GM21786 (cell line): Measurements from ENCODE around the gene FEM1C.
A peak's percentile ranks its signal among the peaks of the same experiment; 100 is the strongest.

ENCODE experiments used
- ATAC-seq: cut with Tn5 transposase; IDR thresholded peaks from one replicate; pipeline ENCODE4 v1.9.1; 2021; ENCODE audit not compliant: unreplicated experiment

Gene FEM1C

DNA sequence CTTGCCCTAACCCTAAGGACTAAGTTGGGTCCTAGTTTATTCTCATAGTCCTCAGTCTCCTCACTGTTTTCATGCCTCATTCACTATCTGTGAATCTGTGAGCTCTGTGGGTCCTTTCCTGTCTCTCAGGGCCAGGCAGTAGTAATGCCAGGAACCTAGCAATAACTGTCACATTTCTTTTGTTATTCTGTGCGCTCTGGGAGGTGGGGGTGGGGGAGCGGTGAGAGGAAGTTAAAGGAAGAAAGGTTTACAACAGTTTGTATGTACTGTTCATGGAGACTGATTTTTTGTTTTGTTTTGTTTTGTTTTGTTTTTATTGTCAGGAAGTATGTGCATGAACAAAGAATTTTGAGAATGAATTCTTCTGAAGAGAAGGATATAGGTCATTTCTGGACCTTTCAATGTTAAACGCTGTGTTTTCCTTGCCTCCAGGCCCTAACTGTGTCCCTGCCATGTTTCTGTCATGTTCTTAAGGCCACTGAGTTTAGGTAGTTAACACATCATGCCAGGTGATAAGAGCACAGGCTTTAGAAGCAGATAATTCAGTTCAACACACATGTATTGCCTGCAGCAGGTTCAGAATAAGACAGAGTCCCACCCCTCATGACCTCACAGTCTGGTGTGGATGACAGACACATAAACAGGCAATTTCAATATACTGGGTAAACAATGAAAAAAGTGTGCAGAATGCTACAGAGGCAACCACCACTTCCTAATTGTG lies 13.3 kb upstream of the FEM1C start:
- ATAC-seq = no peak

DNA sequence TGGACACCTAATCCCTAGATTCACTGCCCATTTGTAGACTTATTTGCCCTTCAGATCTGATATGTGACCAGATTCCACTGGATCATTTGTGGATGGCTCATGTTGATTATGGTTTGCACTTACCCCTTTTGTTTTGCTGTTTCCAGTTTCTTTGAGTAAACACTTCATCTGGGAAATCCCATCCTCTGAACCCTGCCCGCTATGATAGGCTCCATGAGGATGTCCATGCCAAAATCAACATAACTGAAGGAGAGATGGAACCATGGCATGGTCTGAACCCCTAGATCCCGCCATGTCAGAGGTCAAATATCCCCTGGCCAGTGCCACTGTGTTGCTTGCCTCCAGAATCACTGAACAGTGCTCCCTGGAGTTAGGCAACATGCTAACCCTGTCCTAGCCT lies 11.7 kb upstream of the FEM1C start:
- ATAC-seq = no peak

GRCh38 chr5:115555084-115555633 lies 10.6 kb upstream of the FEM1C start:
- ATAC-seq = no peak

- ATAC-seq = no peak
These were observed 8.5 kb upstream of the FEM1C start for GRCh38 chr5:115553082-115553481.

- ATAC-seq = no peak
These were observed 6.8 kb upstream of the FEM1C start for GRCh38 chr5:115551415-115551814.

DNA sequence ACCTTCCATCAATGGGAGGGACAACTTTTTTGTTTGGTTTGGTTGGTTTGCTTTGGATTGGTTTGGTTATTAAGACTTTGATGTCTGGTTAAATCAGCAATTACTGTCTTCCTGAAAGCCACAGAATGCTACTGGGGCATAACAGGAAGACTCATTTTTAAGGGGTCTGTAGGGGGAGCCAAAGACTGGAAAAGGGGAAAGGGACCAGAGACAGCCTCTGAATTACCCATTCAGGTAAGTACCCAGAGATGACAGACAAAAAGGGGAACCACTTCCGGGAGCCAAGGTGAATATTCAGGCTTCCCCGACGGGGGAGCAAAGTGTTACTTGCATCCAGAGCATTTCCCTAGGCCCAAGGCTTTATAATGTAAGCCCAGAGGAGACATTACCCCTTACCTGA lies 4.6 kb upstream of the FEM1C start:
- ATAC-seq = peak; percentile 23

DNA sequence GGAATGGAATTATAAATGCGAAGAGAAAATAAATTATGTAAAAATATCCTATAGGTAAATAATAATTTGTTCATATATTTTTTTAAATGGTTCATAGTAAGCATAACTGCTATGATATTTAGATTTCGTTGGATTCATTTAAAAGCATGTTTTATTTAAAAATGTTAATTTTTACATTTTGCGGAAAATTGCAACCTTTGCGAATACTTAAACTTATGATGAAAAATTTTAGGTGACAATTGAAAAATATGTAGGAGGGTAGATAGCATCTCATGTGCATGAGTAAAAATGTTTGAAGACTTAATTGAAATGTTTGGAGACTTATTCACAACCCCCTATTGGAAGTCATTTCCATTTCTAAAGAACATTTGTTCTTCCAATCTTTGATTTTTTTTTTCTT lies 4.1 kb upstream of the FEM1C start:
- ATAC-seq = no peak

DNA sequence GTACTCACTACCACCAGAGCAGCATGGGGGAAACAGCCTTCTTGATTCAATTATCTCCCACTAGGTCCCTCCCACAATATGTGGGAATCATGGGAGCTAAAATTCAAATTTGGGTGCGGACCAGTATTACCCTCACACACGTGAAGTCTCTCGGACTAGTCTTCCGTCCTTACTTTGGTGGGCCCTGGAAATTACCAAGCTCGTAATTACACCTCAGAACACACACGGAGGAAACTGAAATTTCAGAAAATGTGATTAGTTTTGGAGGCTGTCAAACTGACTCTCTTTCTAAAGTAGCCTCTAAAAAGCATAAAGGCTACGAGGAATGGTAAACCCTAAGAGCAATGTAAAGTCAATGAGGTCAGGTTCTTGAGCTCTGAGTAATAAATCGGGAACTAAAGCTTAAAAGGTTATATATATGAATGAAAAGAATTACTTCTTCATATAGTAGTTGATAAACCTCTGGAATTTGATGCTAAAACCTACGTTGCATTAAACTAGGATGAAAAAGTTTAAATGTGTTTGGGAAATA lies 842 bp upstream of the FEM1C start:
- no peak for ATAC-seq

- ATAC-seq = no peak
These were observed 536 bp downstream of the FEM1C start for GRCh38 chr5:115544043-115544435.

DNA sequence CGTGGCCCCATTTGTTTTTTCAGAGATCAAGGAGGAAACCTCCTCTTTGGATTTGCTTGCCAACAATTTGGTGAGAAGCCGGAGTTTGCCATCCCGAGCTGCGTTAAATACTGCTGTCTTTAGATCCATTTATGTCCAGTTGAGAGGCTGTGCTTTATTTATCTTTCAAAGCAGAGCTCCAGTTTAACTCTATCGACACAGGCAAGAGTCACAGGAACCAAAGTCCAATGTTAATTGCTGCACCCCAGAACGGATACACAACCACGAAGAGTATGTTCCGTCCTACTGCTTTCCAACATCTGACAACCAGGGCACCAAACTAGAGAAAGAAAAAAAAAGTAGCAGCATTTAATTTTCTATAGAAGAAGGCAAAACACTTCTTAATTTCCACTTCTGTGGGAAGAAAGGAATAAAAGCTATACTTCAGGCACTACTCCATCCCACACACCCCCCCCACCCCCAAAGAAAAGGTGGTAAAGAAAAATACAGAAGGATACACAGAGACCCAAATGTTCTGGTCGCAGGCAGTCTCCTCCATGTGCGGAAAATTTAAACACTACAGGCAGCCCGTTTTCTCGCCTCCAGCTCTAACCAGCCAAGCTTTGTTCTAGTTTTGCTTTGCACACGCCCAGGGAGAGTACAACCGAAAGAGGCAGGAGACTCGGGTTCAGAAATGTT lies 1.1 kb downstream of the FEM1C start:
- peak; percentile 30 for ATAC-seq

GRCh38 chr5:115542651-115543364 lies 1.8 kb downstream of the FEM1C start:
- no peak for ATAC-seq

DNA sequence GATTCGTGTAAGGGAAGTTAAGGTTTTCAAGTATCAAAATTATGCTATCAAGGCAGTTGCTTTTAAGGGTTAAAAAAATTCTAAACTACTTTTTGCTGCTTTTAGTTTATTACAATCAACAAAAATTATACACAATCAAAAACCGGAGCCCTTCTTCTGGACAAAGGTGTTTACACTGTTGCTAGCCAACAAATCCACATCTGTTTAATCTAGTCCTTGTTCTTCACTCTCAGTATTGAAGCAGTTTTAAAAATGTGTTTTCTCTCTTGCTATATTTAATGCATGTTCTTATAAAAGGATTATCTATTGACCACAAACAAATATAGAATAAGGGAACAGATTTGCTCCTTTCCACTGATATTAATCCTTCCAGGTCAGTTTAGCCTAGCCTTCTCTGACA lies 2.5 kb downstream of the FEM1C start:
- ATAC-seq = no peak

DNA sequence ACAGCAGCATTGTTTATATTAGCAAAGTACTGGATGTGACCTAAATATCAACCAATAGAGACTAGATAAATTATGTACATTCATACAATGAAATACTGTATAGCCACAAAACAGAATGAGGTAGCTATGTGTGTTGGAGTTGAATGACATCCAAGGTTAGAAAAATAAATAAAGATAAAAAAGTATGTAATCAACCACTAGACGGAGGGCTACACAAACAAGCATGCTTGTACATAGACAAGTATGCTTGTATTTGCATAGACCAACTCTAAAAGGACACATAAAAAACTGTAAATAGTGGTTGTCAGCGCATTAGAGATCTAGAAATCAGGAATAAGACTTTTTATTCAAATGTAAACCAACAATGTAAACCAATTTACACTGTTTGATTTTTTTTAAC lies 3.0 kb downstream of the FEM1C start:
- ATAC-seq = no peak

DNA sequence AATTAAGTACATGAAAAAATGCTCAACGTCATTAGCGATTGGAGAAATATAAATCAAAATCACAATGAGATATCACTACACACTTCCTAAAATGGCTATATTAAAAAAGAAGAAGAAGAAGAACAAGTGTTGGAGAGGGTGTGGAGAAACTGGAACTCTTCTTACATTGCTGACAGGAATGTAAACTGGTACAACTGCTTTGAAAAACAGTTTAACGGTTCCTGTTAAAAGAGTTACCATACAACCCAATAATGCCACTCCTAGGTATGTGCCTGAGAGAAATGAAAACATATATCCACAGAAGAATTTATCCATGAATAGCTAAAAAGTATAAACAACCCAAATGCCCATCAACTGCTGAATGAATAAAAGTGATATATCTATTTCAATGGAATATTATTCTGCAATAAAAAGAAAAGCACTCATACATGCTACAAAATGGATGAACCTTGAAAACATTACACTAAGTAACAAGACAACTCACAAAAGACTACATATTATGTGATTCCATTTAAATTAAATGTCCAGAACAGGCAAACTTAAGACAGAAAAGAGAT lies 9.0 kb downstream of the FEM1C start:
- ATAC-seq = no peak

DNA sequence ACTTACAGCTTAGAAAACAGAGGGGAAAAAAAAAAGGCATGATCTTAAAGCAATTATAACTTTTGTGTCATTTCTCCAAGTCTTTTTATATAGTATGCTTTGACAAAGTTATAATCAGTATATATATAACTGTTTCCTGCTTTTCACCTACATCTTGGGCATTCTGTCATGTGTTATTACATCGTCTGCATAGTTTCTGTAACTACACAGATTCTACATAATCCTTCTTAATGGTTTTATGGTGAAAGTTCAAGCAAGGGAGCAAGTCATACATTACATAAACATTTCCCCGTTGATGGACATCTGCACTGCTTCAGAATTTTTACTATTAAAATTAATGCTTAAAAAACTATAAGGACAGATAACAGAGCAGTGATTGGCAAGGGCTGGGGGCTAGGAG lies 12.1 kb downstream of the FEM1C start:
- ATAC-seq = no peak

- ATAC-seq = no peak
These were observed 12.7 kb downstream of the FEM1C start for GRCh38 chr5:115531787-115532367.

DNA sequence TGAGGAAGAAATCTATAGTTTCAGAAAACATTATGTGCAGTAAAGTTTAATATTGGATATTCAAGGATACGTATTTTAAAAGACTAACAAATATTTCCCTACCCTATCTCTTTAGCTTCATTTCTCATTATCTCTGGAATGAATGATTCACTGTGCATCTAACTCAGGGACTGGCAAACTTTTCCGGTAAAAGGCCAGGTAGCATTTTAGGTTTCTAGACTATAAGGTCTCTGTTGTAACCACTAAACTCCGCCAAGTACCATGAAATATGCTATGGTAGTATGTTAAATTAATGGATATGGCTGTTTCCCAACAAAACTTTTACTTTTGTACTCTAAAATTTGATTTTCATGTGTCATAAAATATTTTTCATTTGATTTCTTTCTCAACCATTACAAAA lies 13.2 kb downstream of the FEM1C start:
- no peak for ATAC-seq

- ATAC-seq = no peak
These were observed 14.1 kb downstream of the FEM1C start for GRCh38 chr5:115530426-115530825.

DNA sequence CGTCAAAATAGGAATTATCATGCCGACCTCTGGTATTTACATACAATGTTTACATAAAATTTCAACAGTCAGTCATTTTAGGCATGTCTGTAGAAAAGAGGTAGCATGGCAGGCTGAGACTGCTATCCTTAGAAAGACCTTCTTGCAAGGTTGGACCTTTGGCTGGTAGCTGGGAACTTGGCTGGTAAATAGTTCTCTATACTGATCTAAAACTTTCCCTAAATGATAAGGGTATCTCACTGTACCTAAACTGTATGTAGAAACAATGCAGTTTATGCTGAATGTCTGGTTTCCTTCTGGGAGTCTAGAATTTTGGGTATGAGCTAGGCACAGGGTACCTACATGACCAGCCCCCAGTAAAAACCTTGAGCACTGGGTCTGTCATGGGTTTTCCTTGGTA lies 18.0 kb downstream of the FEM1C start:
- ATAC-seq = no peak

- no peak for ATAC-seq
These were observed 20.3 kb downstream of the FEM1C start for GRCh38 chr5:115524199-115524847.
